ENCODE measurements around the gene RAB40C. TPM values are rescaled to one million over a fixed set of nuclear protein-coding genes. Genes with fewer than 3 reads are reported as not detected.
A peak's percentile ranks its signal among the peaks of the same experiment; 100 is the strongest.

RAB40C gene
- total RNA-seq, 1 experiment from 2014 or later: 19.1 TPM

- POLR2A ChIA-PET: interaction anchor here (0.5 kb wide), 1 partner anchor 76 kb away, joined by 3 read pairs; no protein-coding TSS in a partner anchor
- no peak for TF ChIP-seq CTCF (IDR thresholded peaks at IDR 0.05; ENCODE audit: insufficient read depth in 1 of 2, low read depth in 1 of 2, low read length in 1 of 2, severe bottlenecking in 1 of 2, unreplicated experiment in 1 of 2)
These were observed 43.6 kb downstream of the RAB40C start for GRCh38 chr16:633336-634050.

GRCh38 chr16:634051-634670 is 44.3 kb downstream of the RAB40C start:
- no peaks in the 10 kb centered on the region for H3K27me3 ChIP-seq (replicated peaks; ENCODE audit: control insufficient read depth, insufficient read depth, low read length)
- TF ChIP-seq CTCF (IDR thresholded peaks at IDR 0.05; ENCODE audit: insufficient read depth in 1 of 2, low read depth in 1 of 2, low read length in 1 of 2, severe bottlenecking in 1 of 2, unreplicated experiment in 1 of 2): no peak
- intact Hi-C loops (cut with micrococcal nuclease; ENCODE audit: unreplicated experiment): no loop called here
- ChIA-PET POLR2A (no interaction called here), CTCF (no interaction called here)
- no peaks in the 10 kb centered on the region for H3K4me1 Mint-ChIP-seq (ENCODE audit: low read depth, unreplicated experiment)
- peaks cover 10% of the 10 kb centered on the region for H3K4me1 ChIP-seq
- BruUV-seq (replicated peaks): no TSS peak
- H3K9me3 ChIP-seq: no peaks in the 10 kb centered on the region
- no peaks in the 10 kb centered on the region for H3K9me3 Mint-ChIP-seq (ENCODE audit: unreplicated experiment)
- no peaks in the 10 kb centered on the region for H3K27me3 Mint-ChIP-seq (ENCODE audit: insufficient read depth, unreplicated experiment)
- H3K36me3 Mint-ChIP-seq (ENCODE audit: insufficient read depth, unreplicated experiment): peaks cover 29% of the 10 kb centered on the region
- peak overlapping the region; percentile 93 for H3K4me3 Mint-ChIP-seq (ENCODE audit: unreplicated experiment)
- DNase-seq: no peak
- H3K27ac Mint-ChIP-seq (ENCODE audit: unreplicated experiment): no peak overlapping the region
- H3K4me3 ChIP-seq (ENCODE audit: low read depth, low read length): no peak overlapping the region
- H3K36me3 ChIP-seq (ENCODE audit: control insufficient read depth, insufficient read depth, low read length): no peaks in the 10 kb centered on the region

More at GRCh38 chr16:633336-634050, 43.6 kb downstream of the RAB40C start:
- no peaks in the 10 kb centered on the region for H3K4me1 Mint-ChIP-seq (ENCODE audit: low read depth, unreplicated experiment)
- no peaks in the 10 kb centered on the region for H3K9me3 Mint-ChIP-seq (ENCODE audit: unreplicated experiment)
- peaks cover 10% of the 10 kb centered on the region for H3K4me1 ChIP-seq
- peaks cover 32% of the 10 kb centered on the region for H3K36me3 Mint-ChIP-seq (ENCODE audit: insufficient read depth, unreplicated experiment)
- no peak overlapping the region for H3K27ac Mint-ChIP-seq (ENCODE audit: unreplicated experiment)
- H3K36me3 ChIP-seq (ENCODE audit: control insufficient read depth, insufficient read depth, low read length): no peaks in the 10 kb centered on the region
- no peak overlapping the region for H3K4me3 ChIP-seq (ENCODE audit: low read depth, low read length)
- CTCF ChIA-PET: no interaction called here
- H3K27me3 ChIP-seq (replicated peaks; ENCODE audit: control insufficient read depth, insufficient read depth, low read length): no peaks in the 10 kb centered on the region
- H3K27me3 Mint-ChIP-seq (ENCODE audit: insufficient read depth, unreplicated experiment): no peaks in the 10 kb centered on the region
- no TSS peak for BruUV-seq (replicated peaks)
- no peaks in the 10 kb centered on the region for H3K9me3 ChIP-seq
- no peak for DNase-seq
- intact Hi-C loops (cut with micrococcal nuclease; ENCODE audit: unreplicated experiment): no loop called here
- H3K4me3 Mint-ChIP-seq (ENCODE audit: unreplicated experiment): no peak overlapping the region

GRCh38 chr16:634996-635395 is 45.1 kb downstream of the RAB40C start:
- POLR2A ChIA-PET: no interaction called here
- Histone ChIP-seq H3K36me3 (ENCODE audit: control insufficient read depth, insufficient read depth, low read length) (no peaks in the 10 kb centered on the region), H3K27me3 (replicated peaks; ENCODE audit: control insufficient read depth, insufficient read depth, low read length) (no peaks in the 10 kb centered on the region), H3K4me1 (peaks cover 10% of the 10 kb centered on the region), H3K9me3 (no peaks in the 10 kb centered on the region), H3K4me3 (ENCODE audit: low read depth, low read length) (peak overlapping the region; percentile 73)
- H3K4me1 Mint-ChIP-seq (ENCODE audit: low read depth, unreplicated experiment): no peaks in the 10 kb centered on the region
- no peaks in the 10 kb centered on the region for H3K27me3 Mint-ChIP-seq (ENCODE audit: insufficient read depth, unreplicated experiment)
- CTCF ChIA-PET: no interaction called here
- no peak for TF ChIP-seq CTCF (IDR thresholded peaks at IDR 0.05; ENCODE audit: insufficient read depth in 1 of 2, low read depth in 1 of 2, low read length in 1 of 2, severe bottlenecking in 1 of 2, unreplicated experiment in 1 of 2)
- intact Hi-C loops (cut with micrococcal nuclease; ENCODE audit: unreplicated experiment): no loop called here
- no peaks in the 10 kb centered on the region for H3K9me3 Mint-ChIP-seq (ENCODE audit: unreplicated experiment)
- peaks cover 21% of the 10 kb centered on the region for H3K36me3 Mint-ChIP-seq (ENCODE audit: insufficient read depth, unreplicated experiment)
- DNase-seq: no peak
- H3K27ac Mint-ChIP-seq (ENCODE audit: unreplicated experiment): no peak overlapping the region
- peak overlapping the region; percentile 93 for H3K4me3 Mint-ChIP-seq (ENCODE audit: unreplicated experiment)
- BruUV-seq (replicated peaks): no TSS peak

All from Caco-2 (cell line).